ENCODE data around the gene NHERF2.

NHERF2 gene

DNA sequence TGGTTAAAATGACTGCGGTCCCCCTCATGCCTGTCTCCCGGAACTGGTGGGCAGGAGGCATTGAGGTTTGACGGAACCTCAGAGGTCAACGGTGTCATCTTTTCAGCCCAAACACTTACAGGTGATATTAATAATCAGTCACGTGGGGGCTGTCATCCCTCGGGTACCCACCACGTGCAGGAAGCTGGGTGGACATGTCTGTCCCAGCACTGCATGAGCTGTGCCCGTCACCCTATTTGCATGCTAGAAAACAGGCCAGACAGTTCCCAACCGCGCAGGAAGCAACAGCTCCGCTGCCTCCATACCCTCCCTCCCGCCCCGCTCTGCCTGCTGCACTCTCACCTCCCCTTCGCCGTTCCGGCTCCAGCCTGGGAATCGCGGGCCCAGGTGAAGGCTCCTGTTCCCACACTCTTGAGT lies 35.6 kb upstream of the NHERF2 start:
- DNase-seq (ENCODE audit: low read depth in 2 of 2) = no peak

DNA sequence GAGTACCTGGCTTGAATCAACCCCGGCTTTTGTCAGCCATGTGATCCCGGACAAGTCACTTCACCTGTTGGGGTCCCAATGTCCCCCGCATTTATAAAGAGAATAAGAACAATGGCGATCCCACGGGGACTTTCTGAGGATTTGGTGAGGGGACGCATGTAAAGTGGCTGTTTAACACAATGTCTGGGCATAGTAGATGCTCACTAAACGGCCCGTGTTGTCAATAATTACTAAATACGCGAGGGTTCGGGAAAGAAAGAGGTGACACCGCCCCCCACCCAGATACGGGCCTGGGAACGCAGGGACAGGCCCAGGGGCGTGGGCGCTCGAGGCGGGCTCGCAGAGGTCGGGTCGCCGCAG lies 35.1 kb upstream of the NHERF2 start:
- no peak for DNase-seq (ENCODE audit: low read depth in 2 of 2)

DNA sequence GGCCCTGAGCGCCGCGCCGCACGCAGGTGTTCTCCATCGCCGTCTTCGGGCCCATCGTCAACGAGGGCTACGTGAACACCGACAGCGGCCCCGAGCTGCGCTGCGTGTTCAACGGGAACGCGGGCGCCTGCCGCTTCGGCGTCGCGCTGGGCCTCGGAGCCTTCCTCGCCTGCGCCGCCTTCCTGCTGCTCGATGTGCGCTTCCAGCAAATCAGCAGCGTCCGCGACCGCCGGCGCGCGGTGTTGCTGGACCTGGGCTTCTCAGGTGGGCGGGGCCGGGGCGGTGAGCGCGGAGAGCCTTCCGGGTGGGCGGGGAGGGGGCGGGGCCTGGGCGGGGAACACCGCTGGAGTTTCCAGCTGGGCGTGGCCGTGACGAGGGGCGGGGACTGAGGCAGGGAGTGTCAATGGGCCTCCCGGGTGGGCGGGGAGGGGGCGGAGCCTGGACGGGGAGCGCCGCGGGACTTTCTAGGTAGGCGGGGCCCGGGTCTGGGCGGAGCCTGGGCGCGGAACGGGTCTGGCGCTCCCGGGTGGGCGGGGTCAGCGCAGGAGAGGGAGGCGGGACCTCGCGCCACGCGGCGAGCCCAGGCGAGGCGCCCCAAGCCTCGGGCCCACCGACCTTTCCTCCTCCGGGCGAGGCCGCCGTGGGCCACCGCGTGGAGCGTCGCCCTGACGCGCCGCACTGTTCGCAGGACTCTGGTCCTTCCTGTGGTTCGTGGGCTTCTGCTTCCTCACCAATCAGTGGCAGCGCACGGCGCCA lies 34.6 kb upstream of the NHERF2 start:
- peak; percentile 95 to 99 for DNase-seq (ENCODE audit: low read depth in 2 of 2)

DNA sequence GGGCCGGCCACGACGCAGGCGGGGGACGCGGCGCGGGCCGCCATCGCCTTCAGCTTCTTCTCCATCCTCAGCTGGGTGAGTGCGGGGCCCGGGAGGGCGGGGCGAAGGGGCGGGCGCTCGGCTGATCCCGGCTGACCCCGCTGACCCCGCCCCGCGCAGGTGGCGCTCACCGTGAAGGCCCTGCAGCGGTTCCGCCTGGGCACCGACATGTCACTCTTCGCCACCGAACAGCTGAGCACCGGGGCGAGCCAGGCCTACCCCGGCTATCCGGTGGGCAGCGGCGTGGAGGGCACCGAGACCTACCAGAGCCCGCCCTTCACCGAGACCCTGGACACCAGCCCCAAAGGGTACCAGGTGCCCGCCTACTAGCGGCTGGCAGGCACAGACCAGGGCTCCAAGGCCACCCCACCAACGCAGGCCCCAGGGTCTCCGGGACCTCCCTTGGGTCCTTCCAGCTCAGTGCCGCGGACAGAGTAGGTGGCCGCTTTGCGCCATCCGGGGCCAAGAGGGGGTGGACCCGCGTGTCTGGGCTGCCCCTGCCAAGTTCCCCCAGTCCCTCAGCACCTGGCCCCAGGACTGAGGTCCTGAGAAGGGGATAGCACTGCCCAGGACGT lies 33.9 kb upstream of the NHERF2 start:
- DNase-seq (ENCODE audit: low read depth in 2 of 2) = no peak

DNA sequence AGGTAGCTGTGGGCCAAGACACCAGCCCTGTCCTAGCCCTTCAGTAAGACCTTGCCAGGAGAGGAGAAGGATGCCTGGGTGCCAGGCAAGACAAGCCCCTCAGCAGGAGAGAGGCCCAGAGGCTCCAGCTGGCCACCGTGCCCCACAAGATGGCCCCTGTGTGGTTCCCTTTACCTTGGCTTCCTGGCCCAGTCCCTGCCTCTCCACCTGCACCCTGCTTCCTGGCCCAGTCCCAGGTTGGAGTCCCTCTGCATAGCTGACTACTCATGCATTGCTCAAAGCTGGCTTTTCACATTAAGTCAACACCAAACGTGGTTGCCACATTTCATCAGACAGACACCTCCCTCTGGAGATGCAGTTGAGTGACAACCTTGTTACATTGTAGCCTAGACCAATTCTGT lies 33.0 kb upstream of the NHERF2 start:
- no peak for DNase-seq (ENCODE audit: low read depth in 2 of 2)

DNA sequence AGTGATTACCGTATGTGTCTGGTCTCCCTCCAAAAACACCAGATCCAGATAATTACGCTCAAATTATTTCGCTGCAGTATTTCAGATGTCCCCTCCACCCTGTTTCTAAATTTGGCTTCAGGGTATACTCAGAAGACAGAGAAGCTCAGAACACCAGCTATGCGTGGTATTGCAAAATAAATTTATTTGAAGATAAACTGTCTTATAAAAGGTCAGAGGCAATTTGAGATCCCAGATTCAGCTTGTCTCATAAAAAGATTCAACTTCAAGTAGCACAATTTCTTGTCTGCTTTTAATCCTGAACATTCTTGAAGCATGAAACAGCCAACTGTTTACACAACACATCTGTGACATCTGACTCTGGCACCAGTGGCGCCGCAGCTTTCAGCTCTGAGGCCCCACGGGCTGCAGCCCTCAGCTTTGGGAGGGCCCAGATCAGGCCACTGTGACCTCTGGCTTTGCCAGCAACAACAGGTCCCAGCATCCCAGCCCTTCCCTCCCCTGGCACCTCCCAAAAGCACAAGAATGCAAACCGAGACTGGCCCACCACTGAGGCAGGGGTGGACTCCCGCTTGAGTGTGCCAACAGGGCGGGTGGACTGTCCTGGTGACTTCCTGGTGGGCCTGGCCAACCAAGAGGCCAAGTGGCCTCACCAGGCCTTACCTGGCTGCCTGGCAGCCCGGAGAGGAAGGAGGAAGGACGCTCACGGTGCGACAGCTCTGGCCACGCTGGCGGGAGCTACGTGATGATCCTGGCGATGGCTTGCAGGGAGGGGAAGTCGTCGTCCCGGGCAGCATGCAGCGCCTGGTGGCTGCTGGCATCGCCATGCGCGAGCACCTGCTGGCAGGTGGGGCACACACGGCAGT lies 29.0 kb upstream of the NHERF2 start:
- no peak for DNase-seq (ENCODE audit: low read depth in 2 of 2)

DNA sequence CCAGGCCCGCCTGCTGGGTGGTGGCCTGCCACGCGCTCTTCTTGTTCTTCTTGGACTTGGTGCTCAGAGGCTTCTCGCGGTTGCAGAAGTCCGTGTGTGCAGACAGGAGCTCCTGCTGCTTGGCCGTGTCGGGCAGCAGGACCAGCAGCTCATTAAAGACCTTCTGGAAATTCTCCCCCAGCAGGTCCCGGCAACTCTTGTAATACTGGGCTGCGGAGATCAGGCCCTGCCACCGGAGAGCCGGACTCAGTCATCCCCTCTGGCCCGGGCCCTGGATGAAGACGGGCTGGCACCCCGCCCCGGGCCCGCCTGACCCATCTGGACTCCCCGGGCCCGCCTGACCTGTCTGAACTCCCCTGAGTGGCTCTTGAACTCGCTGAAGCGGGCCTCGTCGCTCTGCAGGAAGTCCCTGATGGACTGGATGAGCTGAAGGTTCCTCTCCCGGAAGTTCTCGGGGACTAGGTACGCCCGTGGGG lies 28.3 kb upstream of the NHERF2 start:
- no peak for DNase-seq (ENCODE audit: low read depth in 2 of 2)

DNA sequence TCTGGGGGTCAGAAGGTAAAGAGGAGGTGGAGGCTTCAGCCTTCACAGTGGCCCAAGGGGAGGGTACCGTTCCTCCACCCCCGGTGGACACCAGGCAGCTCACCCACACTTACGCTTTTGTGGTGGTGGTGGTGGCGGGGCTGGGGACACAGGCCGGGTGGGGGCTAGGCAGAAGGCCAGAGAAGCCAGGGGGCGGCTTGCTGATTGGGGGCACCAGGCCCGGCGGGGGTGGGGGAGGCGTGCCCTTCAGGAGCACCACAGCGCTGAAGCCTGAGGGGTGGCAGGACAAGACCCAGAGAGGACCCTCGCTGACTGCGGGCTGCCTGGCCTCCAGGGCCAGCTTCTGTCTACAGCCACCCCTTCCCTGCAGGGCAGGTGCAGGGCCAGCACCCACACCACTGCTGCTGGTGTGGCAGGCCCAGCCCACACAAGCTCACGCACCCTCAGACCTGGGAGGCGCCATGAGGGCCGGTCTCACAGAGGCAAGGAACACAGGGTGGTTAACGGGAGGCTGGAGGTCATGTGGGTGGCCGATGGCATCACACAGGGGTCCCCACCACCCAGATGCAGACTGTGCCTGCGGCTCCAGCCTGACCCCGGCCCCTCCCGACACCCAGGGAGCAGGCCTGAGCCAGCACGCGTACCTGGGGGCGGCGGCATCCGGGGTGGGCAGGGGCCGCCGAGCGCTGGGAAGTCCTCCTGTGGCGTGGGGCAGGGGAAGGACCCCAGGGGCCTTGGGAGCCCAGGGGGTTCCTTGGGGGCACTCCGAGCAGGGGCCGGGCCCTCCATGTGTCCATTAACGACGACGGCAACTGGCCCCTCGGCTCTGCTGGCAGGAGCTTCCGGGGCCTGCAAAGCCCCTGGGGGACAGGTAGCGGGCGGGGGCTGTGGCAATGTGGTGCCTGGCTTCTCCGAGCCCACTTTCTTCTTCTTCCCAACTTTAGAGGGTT lies 27.6 kb upstream of the NHERF2 start:
- DNase-seq (ENCODE audit: low read depth in 2 of 2) = no peak

DNA sequence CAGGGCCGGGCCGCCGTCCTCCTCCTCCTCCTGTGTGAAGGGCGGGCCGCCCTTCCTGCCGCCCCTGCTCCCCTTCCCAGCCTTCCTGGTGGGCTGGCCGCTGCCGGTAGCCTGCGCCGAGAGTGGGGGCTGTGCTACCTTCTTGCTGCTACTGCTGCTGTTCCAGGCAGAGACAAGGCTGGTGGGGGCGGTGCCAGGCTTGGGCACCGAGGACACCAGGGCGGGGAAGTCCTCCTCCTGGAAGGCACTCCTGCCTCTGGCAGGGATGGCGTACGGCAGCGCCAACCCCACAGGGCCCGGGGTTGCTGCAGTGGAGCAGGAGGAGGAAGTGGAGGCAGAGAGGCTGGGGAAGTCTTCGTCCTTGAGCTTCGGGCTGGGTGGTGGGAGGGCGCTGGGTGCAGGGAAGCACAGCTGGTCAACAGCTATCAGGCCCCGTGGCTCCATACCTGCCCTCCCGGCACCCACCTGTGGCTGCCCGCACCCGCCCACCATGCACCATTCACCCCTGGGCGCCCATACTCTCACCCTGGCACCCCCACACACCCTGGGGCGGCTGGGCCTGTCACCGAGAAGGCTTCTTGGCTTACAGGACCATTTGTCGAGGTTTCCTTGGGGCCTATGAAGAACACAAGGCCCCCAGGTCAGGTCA lies 26.7 kb upstream of the NHERF2 start:
- DNase-seq (ENCODE audit: low read depth in 2 of 2) = no peak

DNA sequence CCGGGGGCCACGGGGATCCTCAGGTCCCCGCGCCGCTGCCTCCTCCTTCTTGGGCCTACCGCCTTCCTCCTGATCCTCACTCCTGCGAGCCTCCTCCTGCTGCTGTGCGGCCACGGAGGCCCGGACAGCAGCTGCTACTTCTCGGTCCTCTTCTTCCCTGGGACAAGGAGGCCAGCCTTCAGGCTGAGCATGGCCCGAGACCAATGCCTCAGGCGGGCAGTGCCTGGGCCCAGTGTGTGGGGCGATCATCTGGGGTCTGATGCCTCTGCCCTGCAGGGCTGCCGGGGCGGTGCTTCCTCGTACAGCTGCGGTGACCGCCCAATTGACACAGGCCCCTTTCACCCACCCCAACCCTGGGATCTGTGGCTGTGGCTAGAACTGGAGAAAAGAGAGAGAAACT lies 25.7 kb upstream of the NHERF2 start:
- DNase-seq (ENCODE audit: low read depth in 2 of 2) = no peak

DNA sequence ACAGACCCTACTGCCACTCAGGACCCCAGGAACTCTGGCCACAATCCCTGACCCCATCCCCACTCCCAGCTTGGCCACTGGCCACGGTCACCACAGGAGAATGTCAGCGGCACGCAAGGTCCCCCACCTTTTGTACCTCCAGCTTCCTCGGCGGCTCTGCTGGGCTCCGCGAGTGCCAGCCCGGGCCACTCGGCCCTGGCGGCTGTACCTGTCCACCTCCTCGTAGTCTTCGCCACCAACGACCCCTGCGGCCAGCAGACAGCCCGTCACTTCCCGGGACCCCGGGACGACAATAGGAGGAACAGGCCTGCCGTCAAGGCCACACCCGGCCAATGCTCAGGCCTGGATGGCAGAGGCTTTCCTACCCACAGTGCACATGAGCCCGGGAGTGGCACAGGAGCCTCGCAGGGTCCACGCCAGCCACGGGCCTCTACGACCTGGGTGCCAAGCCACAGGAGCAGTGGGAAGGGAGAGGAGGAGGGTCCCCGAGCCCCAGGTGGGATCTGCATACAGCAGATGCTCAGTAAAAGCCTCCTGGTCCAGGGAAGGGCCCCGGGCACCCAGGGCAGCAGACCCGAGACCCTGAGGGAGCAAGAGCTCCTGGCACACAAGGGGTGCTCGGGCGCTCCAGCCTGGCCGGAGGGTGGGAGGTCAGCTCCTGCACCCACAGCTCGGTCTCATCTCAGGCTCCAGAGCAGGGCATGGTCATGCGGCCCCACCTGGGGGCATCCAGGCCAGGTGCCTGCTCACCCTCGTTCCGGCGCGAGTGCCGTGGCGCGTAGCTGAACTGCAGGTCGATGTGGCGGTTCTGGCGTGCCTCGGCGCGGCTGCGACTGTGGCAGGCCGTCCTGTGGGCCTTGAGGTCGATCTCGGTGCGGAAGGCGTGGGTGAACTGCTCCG lies 25.0 kb upstream of the NHERF2 start:
- no peak for DNase-seq (ENCODE audit: low read depth in 2 of 2)

DNA sequence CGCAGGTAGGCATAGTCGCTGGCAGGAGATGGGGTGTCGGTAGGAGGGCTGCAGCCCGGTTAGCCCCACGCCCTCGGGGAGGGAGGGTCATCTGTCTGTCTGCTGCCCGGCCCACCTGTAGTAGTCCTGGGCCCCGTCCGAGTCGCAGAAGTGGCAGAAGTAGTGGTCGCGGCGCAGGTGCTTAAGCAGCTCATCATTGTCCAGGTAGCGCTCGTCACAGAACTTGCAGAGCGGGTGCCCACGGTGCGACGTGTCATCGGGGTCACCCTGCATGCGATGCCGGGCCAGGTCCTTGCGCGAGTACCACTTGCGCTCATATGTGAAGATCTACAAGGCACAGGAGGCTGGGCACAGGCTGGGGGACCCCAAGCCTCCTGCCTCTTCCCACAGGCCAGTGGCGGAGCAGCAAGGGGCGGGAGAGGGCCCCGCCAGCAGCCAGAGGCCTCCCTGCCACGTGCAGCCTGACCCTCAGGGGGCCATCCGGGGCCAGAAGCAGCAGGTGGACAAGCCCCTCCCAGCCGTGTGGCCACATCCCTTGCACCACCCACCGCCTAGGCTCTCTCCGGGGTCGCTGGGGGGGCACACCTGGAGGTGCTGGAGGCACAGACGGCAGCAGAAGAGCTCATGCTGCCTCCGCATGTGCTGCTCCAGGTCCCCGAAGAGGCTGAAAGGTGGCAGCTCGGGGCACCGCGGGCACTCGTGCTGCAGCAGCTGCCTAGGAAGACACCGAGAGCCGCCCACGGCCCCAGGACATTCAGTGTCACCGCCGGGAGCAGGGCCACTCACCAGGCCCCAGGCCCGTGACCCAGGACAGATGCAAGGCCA lies 24.1 kb upstream of the NHERF2 start:
- DNase-seq (ENCODE audit: low read depth in 2 of 2) = no peak

DNA sequence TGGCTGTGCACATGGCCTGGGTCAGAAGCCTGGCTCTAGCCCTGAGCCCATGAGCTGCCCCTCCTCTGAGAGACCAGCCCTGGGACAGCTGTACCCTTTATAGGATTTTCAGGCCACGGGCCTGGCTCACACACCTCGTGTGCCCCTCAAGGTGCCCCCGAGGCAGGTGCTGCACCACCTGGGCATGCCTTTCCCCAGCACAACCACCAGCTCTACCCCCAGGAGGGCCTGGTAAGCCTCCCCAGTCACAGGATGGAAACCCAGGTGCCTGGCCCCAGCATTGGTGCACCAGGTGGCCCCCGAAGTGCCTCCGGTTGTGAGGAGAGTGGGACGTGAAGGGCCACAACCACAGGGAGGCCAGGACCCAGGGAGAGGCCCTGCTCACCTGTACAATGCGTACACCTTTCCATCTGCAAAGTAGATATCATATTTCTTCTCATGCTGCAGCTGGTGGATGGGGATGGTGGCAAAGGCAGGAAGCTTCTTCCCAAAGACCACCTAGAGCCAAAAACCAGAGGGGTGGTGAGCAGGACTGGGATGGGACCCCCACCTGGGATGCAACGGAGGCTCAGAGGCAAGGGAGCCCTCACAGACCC lies 23.4 kb upstream of the NHERF2 start:
- DNase-seq (ENCODE audit: low read depth in 2 of 2) = no peak

DNA sequence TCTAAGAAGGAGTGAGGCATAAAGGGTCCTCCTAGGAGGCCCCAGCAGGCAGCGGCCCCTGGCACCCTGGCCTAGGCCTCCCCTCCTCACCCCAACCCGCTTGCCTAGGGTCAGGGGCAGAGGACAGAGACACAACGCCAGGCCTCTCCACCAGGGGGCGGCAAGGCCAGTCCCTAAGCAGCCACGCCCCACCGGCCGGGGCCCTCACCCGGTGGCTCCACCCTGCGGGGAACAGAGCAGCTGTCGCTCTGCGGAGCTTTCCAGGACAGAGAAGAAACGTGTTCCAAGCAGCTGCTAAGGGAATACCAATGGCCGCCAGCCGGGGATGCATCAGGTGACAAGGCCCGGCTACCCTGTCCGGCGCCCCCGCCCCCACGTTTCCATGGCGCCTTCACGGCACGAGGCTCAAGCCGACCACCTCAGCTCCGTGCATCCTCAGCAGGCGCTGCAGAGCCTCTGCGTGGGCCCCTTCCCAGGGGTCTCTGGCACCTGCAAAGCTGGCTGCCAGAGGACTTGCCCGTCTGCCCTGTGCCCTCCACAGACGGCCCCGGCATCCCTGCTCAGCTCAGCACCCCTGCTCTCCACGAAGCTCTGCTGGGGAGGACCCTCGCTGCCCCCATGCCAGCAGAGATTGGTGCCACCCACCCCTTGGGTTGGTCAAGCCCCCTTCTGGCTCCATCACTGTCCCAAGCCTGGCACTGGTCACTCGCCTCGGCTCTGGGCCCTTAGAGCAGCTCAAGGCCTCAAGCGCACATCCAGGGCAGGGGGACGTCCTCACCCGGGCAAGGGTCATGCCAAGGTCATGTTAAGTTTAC lies 22.7 kb upstream of the NHERF2 start:
- DNase-seq (ENCODE audit: low read depth in 2 of 2) = peak; percentile 89 to 93

DNA sequence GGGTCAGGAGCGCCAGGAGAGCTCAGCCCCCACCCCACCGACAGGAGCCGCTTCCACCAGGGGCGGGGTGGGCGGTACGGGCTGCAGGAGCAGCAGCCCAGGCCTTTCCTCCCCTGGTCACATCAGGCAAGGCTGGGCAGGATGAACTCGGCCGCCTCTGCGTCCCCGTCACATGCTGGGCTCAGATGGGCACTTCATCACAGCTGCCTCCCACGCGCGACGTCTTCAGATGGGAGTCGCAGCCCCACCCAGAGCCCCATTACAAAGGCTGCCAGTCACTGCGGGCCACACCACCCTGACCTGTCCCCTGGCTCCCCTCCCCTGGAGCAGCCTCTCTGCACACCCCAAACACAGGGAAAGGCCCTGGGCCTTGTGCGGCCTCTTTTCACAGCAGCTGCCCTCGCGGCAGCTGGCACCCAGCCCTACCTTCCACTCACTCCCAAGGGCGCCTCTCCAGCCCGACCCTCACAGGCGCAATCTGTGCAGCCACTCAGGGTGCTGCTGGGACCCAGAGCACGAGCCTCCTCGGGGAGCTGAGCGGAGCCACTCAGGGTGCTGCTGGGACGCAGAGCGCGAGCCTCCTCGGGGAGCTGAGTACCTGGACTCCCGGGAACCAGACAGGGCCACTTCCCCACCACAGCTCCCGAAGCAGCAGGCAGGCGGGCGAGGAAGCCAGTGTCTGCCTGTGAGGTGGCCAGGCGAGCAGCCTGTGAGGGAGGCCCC lies 21.7 kb upstream of the NHERF2 start:
- no peak for DNase-seq (ENCODE audit: low read depth in 2 of 2)

DNA sequence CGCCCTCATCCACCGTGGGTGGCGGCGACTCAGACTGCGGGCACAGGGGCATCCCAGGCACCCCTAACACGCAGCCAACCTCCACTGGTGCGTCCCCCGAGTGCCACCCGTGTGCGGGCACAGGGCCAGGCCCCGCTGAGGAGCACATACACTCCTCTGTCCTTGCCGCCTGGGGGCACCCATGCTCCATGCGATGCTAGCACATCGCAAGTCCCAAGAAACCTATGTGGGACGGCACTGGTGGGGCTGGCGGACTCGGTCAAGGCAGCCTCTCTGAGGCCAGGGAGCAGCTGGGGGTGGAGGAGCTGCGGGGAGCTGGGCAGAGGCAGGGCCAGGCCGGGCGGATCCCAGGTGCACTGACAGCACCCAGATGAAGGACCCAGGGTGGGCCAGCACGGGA lies 21.1 kb upstream of the NHERF2 start:
- DNase-seq (ENCODE audit: low read depth in 2 of 2) = no peak

DNA sequence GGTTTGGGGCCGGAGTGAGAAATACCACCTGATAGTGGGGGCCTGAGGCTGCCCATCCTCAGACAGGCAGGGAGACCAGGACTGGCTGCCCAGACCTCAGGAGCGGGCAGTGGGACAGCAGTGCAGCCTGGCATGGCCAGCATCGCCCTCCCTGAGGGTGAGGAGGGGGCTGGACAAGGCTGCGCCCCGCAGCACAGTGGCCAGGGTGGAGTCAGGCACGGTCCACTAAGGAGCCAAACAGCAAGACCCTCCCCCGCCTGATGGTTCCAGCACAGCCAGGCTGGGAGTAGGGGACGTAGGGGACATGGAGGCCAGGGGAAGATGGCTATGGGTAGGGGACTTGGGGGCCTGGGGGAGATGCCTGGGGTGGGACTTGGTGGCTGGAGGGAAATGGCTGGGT lies 20.4 kb upstream of the NHERF2 start:
- DNase-seq (ENCODE audit: low read depth in 2 of 2) = no peak

Measured in stimulated activated CD4-positive, alpha-beta T cell treated with anti-CD3 and anti-CD28 coated beads, Interleukin-4, amount 100 ng/mL, for 48 hours (primary cell).